ENCODE results near the gene NREP.
A peak's percentile ranks its signal among the peaks of the same experiment; 100 is the strongest.

NREP gene

DNA sequence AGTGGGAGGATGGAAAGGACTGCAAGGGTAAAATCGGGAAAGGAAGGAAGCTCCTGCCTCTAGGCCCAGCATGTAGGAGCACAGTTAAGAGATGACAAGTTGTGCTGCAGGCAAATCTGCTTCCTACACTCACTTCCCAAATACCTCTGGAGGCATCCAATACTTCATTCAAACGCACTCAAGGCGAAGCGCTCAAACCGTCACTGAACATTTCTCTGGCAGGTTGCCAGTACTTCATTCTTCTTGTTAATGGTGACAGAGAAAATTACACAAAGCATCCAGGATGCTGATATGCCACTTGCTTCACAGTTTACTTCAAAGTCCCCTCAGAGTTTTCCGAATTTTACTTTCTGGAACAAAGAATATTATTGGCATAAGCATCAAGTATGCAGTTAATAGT, 59.8 kb downstream of the NREP start:
- DNase-seq (ENCODE audit: extremely low read depth, low read depth): no peak
- TF ChIP-seq CTCF (IDR thresholded peaks at IDR 0.05; ENCODE audit: low read depth, low read length): no peak

DNA sequence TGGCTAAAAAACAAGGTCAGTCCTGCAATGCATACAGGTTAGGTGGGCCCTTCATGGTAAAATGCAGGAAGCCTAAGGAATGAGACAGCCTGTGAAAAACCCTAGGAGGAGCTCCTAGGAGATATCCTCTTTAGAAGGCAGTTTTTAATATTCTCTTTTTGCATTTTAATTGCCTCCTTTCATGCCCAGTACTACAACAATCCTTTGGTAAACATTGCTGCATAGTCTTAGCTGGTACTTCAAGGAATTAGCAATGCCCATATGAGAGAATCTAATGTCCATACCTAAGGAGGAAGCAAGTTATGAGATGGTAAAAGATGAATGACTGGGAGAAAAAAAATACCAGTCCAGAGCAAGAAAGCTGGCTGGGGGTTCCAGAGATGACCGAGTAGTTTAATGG, 61.0 kb downstream of the NREP start:
- no peak for DNase-seq (ENCODE audit: extremely low read depth, low read depth)
- no peak for TF ChIP-seq CTCF (IDR thresholded peaks at IDR 0.05; ENCODE audit: low read depth, low read length)

GRCh38 chr5:111694133-111694532, 62.9 kb downstream of the NREP start:
- DNase-seq (ENCODE audit: extremely low read depth, low read depth): peak; percentile 80
- no peak for TF ChIP-seq CTCF (IDR thresholded peaks at IDR 0.05; ENCODE audit: low read depth, low read length)

DNA sequence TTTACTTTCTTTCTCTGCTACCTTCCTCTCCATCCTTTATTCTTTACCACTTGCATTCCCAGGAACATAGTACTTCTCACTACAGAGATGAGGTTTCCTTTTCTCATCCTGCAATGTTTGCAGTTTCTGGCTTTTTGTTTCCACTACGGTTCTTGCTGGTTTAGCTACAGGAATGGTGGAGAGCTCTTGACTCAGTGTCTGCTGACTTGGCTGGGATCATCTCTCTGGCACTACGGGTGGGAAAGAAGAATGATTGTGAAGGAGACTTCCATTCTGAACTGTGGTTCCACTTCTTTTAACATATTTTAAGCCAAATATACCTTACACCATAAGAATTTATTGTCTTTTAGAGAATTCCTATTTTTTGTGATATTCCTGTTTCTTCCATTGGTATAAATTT, 65.1 kb downstream of the NREP start:
- no peak for DNase-seq (ENCODE audit: extremely low read depth, low read depth)
- TF ChIP-seq CTCF (IDR thresholded peaks at IDR 0.05; ENCODE audit: low read depth, low read length): no peak

GRCh38 chr5:111691508-111691907, 65.5 kb downstream of the NREP start:
- TF ChIP-seq CTCF (IDR thresholded peaks at IDR 0.05; ENCODE audit: low read depth, low read length): no peak
- DNase-seq (ENCODE audit: extremely low read depth, low read depth): no peak

DNA sequence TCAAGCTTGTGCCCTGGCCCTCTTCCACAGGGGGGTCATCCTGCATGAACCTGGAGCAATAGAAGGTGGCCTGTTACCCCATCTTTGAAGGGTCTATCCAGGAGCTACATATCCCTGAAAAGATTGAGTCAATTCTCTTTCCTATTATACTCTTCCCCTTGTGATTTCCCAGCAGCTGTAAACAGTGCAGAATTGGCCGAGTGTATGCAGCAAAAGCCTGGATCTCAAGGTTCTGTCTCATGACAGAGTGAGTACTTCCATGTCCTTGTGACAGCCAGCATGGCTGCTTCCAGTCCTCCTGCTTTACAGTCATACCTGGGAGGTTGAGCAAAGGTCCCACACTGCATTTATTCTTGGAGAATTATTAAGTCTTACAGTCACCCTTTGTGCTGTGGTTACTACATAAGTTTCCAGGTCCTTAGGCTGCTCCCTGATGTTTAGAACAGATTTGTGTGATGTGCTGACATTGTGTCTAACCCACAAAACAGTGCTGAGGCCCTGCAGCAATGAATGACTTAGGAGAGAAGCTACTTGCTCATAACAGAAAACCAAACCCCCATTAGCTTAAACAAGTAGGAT, 67.5 kb downstream of the NREP start:
- no peak for TF ChIP-seq CTCF (IDR thresholded peaks at IDR 0.05; ENCODE audit: low read depth, low read length)
- DNase-seq (ENCODE audit: extremely low read depth, low read depth): no peak

- no peak for TF ChIP-seq CTCF (IDR thresholded peaks at IDR 0.05; ENCODE audit: low read depth, low read length)
- no peak for DNase-seq (ENCODE audit: extremely low read depth, low read depth)
These were observed 71.0 kb downstream of the NREP start for GRCh38 chr5:111685969-111686368.
